ENCODE measurements around the gene HMGN5.

The HMGN5 gene

GRCh38 chrX:81120258-81120935 lies 81.3 kb downstream of the HMGN5 start:
- no peak for DNase-seq

DNA sequence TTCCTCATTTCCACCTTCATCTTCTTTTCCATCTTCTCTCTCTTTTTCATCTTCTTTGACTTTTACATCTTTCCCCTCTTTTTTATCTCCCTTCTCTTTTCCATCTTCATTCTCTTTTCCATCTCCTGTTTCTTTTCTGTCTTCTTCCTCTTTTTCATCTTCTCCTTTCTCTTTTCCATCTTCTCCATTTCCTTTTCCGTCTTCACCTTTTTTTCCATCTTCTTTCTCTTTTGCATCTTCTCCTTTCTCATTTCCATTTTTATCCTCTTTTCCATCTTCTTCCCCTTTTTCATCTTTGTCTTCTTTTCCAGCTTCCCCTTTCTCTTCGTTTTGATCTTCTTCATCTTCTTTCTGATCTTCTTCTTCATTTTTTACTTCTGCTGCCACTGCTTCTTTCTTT lies 87.0 kb downstream of the HMGN5 start:
- DNase-seq = no peak

- no peak for DNase-seq
Observed at GRCh38 chrX:81110286-81110685, 91.4 kb downstream of the HMGN5 start.

- no peak for DNase-seq
Observed at GRCh38 chrX:81082649-81083048, 119.1 kb downstream of the HMGN5 start.
